Ascending aorta (tissue), 2 donors: ENCODE results near the gene PRC1. TPM values are rescaled to one million over a fixed set of nuclear protein-coding genes. Genes with fewer than 3 reads are reported as not detected.

Experiments
- DNase-seq, 2 donors: peaks; one replicate each; pipeline ENCODE4 v3.0.0-alpha.2; 2019; ENCODE audit warnings: low spot score in 2 of 2
- H3K27ac ChIP-seq, 2 donors: fragments of 200-600 bp; sonication (generic); one replicate each; pipeline ENCODE4 v1.5.1; 2016 to 2017; ENCODE audit warnings: mild to moderate bottlenecking in 1 of 2
- H3K27me3 ChIP-seq: fragments of 200-600 bp; sonication (generic); one replicate; pipeline ENCODE4 v1.5.1; 2017
- H3K36me3 ChIP-seq, 2 donors: fragments of 200-600 bp; sonication (generic); one replicate each; pipeline ENCODE4 v1.5.1; 2016
- H3K4me1 ChIP-seq, 2 donors: fragments of 200-600 bp; sonication (generic); one replicate each; pipeline ENCODE4 v1.5.1; 2016 to 2017; ENCODE audit warnings: mild to moderate bottlenecking in 1 of 2
- H3K4me3 ChIP-seq, 2 donors: fragments of 200-600 bp; sonication (generic); one replicate each; pipeline ENCODE4 v1.5.1; 2016 to 2017; ENCODE audit warnings: mild to moderate bottlenecking in 1 of 2
- H3K9me3 ChIP-seq, 2 donors: fragments of 200-600 bp; sonication (generic); one replicate each; pipeline ENCODE4 v1.5.1; 2016
- CTCF ChIP-seq, 3 experiments: fragments of 200-600 bp in 2 of 3; fragments of 450-650 bp in 1 of 3; sonication (generic) in 2 of 3; IDR thresholded peaks; one replicate each; pipeline ENCODE4 v1.5.1; 2016 to 2019; ENCODE audit warnings: antibody characterized with exemption in 3 of 3, mild to moderate bottlenecking in 1 of 3, moderate library complexity in 1 of 3
- intact Hi-C: fragments of 100-400 bp; cut with DNase I; formaldehyde crosslinking; loops from one replicate; pipeline ENCODE4 v1.15.1; 2023
- total RNA-seq: library from RNA; depleted of rRNA; stranded (reverse); fragments of >200 nt; gene quantifications from one replicate; pipeline ENCODE4 v1.1.0, GENCODE V29; 2016

The PRC1 gene
- total RNA-seq, 1 donor from 2014 or later: 29.1 TPM

- H3K4me1 ChIP-seq: no peaks in the 10 kb centered on the region
- no peaks in the 10 kb centered on the region for H3K27me3 ChIP-seq
- no peaks in the 10 kb centered on the region for H3K9me3 ChIP-seq
- DNase-seq: no peak
- no peak overlapping the region for H3K4me3 ChIP-seq
- no peak overlapping the region for H3K27ac ChIP-seq
- intact Hi-C loops: no loop called here
- peaks cover 85 to 96% of the 10 kb centered on the region in 2 donors for H3K36me3 ChIP-seq
- no peak for TF ChIP-seq CTCF (IDR thresholded peaks at IDR 0.05)
These were observed 77.9 kb downstream of the PRC1 start for GRCh38 chr15:90916461-90916860.

Other genes starting within 250 kb of the PRC1 start
- gene FURIN, start 125.9 kb downstream of the PRC1 start, total RNA-seq: 86.3 TPM
- gene FES, start 110.0 kb downstream of the PRC1 start, total RNA-seq: 65.1 TPM
- gene MAN2A2, start 91.2 kb downstream of the PRC1 start, total RNA-seq: 90.4 TPM
- 29.4 TPM for gene HDDC3, start 62.0 kb downstream of the PRC1 start, total RNA-seq
- 73.5 TPM for gene UNC45A, start 59.2 kb downstream of the PRC1 start, total RNA-seq
- gene RCCD1, start 39.7 kb downstream of the PRC1 start, total RNA-seq: 10.0 TPM
- 0.53 TPM for gene VPS33B, start 28.1 kb upstream of the PRC1 start, total RNA-seq
- 0.11 TPM for gene SV2B, start 105.7 kb upstream of the PRC1 start, total RNA-seq